Neural cell (in vitro differentiated cells): Measurements from ENCODE around the gene FOXA3. TPM values are rescaled to one million over a fixed set of nuclear protein-coding genes. Genes with fewer than 3 reads are reported as not detected.

Experiments
- H2AFZ ChIP-seq: fragments of 200-600, 300-800 bp; sonication (generic), shearing (Covaris generic); 2 replicates; pipeline ENCODE4 v1.6.0; 2014; ENCODE audit warnings: low read depth, mild to moderate bottlenecking, antibody characterized with exemption, low read length, moderate library complexity
- H3F3A ChIP-seq: fragments of 200-600 bp; shearing (Covaris generic); 2 replicates; pipeline ENCODE4 v1.6.1; 2016; ENCODE audit warnings: mild to moderate bottlenecking, moderate library complexity, mixed read lengths, antibody characterized with exemption, low read length; ENCODE audit not compliant: insufficient read depth, poor library complexity, severe bottlenecking
- H3K27ac ChIP-seq: fragments of 200-600, 300-800 bp; sonication (generic), shearing (Covaris generic); 2 replicates; pipeline ENCODE4 v1.5.1; 2014; ENCODE audit warnings: mild to moderate bottlenecking, low read length, moderate library complexity
- H3K27me3 ChIP-seq: fragments of 300-800, 200-600 bp; sonication (generic), shearing (Covaris generic); 2 replicates; pipeline ENCODE4 v1.6.0; 2014; ENCODE audit warnings: mild to moderate bottlenecking, low read depth, low read length, moderate library complexity; ENCODE audit not compliant: insufficient read depth
- H3K36me3 ChIP-seq: fragments of 300-800, 200-600 bp; sonication (generic), shearing (Covaris generic); 2 replicates; pipeline ENCODE4 v1.5.1; 2014; ENCODE audit warnings: mild to moderate bottlenecking, antibody characterized with exemption, low read length, moderate library complexity; ENCODE audit not compliant: insufficient read depth
- H3K4me2 ChIP-seq: fragments of 300-800, 200-600 bp; sonication (generic), shearing (Covaris generic); 2 replicates; pipeline ENCODE4 v1.6.0; 2014; ENCODE audit warnings: mild to moderate bottlenecking, low read length
- H3K4me3 ChIP-seq: fragments of 300-800, 200-600 bp; sonication (generic), shearing (Covaris generic); 2 replicates; pipeline ENCODE4 v1.5.1; 2014; ENCODE audit warnings: mild to moderate bottlenecking, low read length, moderate library complexity
- H3K79me2 ChIP-seq: fragments of 200-600 bp; shearing (Covaris generic); replicated peaks from 2 replicates; pipeline ENCODE4 v1.6.0; 2014; ENCODE audit warnings: mild to moderate bottlenecking, low read length, moderate library complexity; ENCODE audit not compliant: insufficient read depth
- H3K9ac ChIP-seq: fragments of 300-800, 200-600 bp; sonication (generic), shearing (Covaris generic); 2 replicates; pipeline ENCODE4 v1.6.1; 2016; ENCODE audit warnings: mild to moderate bottlenecking, low read length, mixed read lengths
- H3K9me2 ChIP-seq: fragments of 200-600 bp; shearing (Covaris generic); 2 replicates; pipeline ENCODE4 v1.6.1; 2016; ENCODE audit warnings: mild to moderate bottlenecking, low read length, mixed read lengths; ENCODE audit not compliant: insufficient read depth
- H3K9me3 ChIP-seq: fragments of 200-600, 300-800 bp; sonication (generic), shearing (Covaris generic); 2 replicates; pipeline ENCODE4 v1.6.1; 2016; ENCODE audit warnings: mild to moderate bottlenecking, mixed run types, low read length, moderate library complexity, mixed read lengths
- H4K20me1 ChIP-seq: fragments of 200-600 bp; shearing (Covaris generic); 2 replicates; pipeline ENCODE4 v1.6.1; 2016; ENCODE audit warnings: mild to moderate bottlenecking, mixed run types; ENCODE audit not compliant: insufficient read depth
- CTCF ChIP-seq: fragments of 450-650 bp; IDR thresholded peaks from 2 replicates; pipeline ENCODE4 v1.5.1; 2014; ENCODE audit warnings: antibody characterized with exemption, mild to moderate bottlenecking, moderate library complexity; ENCODE audit not compliant: poor library complexity, severe bottlenecking
- EP300 ChIP-seq: fragments of 450-650 bp; conservative IDR thresholded peaks from 2 replicates; pipeline ENCODE4 v1.6.1; 2014; ENCODE audit warnings: antibody characterized with exemption, mild to moderate bottlenecking, moderate library complexity; ENCODE audit not compliant: poor library complexity, severe bottlenecking
- EZH2 ChIP-seq: fragments of 200-600, 300-800 bp; shearing (Covaris generic), sonication (generic); IDR thresholded peaks from 2 replicates; pipeline ENCODE4 v1.6.1; 2014; ENCODE audit warnings: antibody characterized with exemption, low read length, borderline replicate concordance, mild to moderate bottlenecking; ENCODE audit not compliant: insufficient read depth, poor library complexity, severe bottlenecking
- MXI1 ChIP-seq: fragments of 450-650 bp; conservative IDR thresholded peaks from 2 replicates; pipeline ENCODE4 v1.6.1; 2014; ENCODE audit warnings: antibody characterized with exemption, mild to moderate bottlenecking; ENCODE audit not compliant: poor library complexity, severe bottlenecking
- POLR2AphosphoS5 ChIP-seq: IDR thresholded peaks from 2 replicates; pipeline ENCODE4 v1.6.1; 2012
- RAD21 ChIP-seq: fragments of 450-650 bp; conservative IDR thresholded peaks from 2 replicates; pipeline ENCODE4 v1.6.1; 2014; ENCODE audit warnings: antibody characterized with exemption, mild to moderate bottlenecking, moderate library complexity
- REST ChIP-seq: IDR thresholded peaks from 2 replicates; pipeline ENCODE4 v1.6.1; 2012; ENCODE audit warnings: borderline replicate concordance
- SMC3 ChIP-seq: fragments of 450-650 bp; conservative IDR thresholded peaks from 2 replicates; pipeline ENCODE4 v1.6.1; 2014; ENCODE audit warnings: antibody characterized with exemption, mild to moderate bottlenecking, moderate library complexity; ENCODE audit not compliant: poor library complexity
- TAF1 ChIP-seq: IDR thresholded peaks from 2 replicates; pipeline ENCODE4 v1.6.1; 2012; ENCODE audit warnings: low read depth
- polyA plus RNA-seq: library from polyadenylated mRNA; depleted of rRNA; stranded (reverse); fragments of >200 nt; gene quantifications from 2 replicates; pipeline ENCODE4 v1.2.3, GENCODE V29; 2014

The FOXA3 gene
- polyA plus RNA-seq, 1 donor from 2014 or later = not detected

GRCh38 chr19:45826934-45827333 is 37.2 kb upstream of the FOXA3 start:
- H3K27ac ChIP-seq = no peak overlapping the region
- no peak overlapping the region for H3K4me2 ChIP-seq
- H4K20me1 ChIP-seq = no peaks in the 10 kb centered on the region

GRCh38 chr19:45827459-45828093 is 36.5 kb upstream of the FOXA3 start:
- no peak overlapping the region for H3K4me2 ChIP-seq
- H3F3A ChIP-seq = no peaks in the 10 kb centered on the region
- no peak overlapping the region for H2AFZ ChIP-seq
- H3K9me3 ChIP-seq = no peaks in the 10 kb centered on the region
- H3K9me2 ChIP-seq = no peaks in the 10 kb centered on the region
- H3K4me3 ChIP-seq = no peak overlapping the region
- H3K27ac ChIP-seq = no peak overlapping the region
- no peak overlapping the region for H3K9ac ChIP-seq
- no peaks in the 10 kb centered on the region for H4K20me1 ChIP-seq
- H3K79me2 ChIP-seq = no peaks in the 10 kb centered on the region
- H3K36me3 ChIP-seq = no peaks in the 10 kb centered on the region
- TF ChIP-seq RAD21 (no peak), SMC3 (no peak), TAF1 (no peak), REST (no peak), EP300 (no peak), MXI1 (no peak)
- H3K27me3 ChIP-seq = no peaks in the 10 kb centered on the region

More at GRCh38 chr19:45826934-45827333, 37.2 kb upstream of the FOXA3 start:
- H2AFZ ChIP-seq = no peak overlapping the region
- H3K9ac ChIP-seq = no peak overlapping the region
- H3K36me3 ChIP-seq = no peaks in the 10 kb centered on the region
- TF ChIP-seq EP300 = no peak
- TF ChIP-seq POLR2AphosphoS5 = no peak
- no peak for TF ChIP-seq TAF1
- no peak for TF ChIP-seq RAD21
- TF ChIP-seq CTCF = no peak
- TF ChIP-seq REST = no peak
- no peak for TF ChIP-seq MXI1
- TF ChIP-seq EZH2 = no peak
- no peak for TF ChIP-seq SMC3
- H3K79me2 ChIP-seq = no peaks in the 10 kb centered on the region
- no peaks in the 10 kb centered on the region for H3F3A ChIP-seq
- H3K27me3 ChIP-seq = no peaks in the 10 kb centered on the region
- no peak overlapping the region for H3K4me3 ChIP-seq
- no peaks in the 10 kb centered on the region for H3K9me3 ChIP-seq
- no peaks in the 10 kb centered on the region for H3K9me2 ChIP-seq
